GM19438 (cell line): ENCODE data around the gene ZNF598.

ENCODE experiments used
- ATAC-seq: cut with Tn5 transposase; IDR thresholded peaks from one replicate; pipeline ENCODE4 v1.9.1; 2021; ENCODE audit warnings: low read depth; ENCODE audit not compliant: unreplicated experiment

The ZNF598 gene

GRCh38 chr16:1991948-1992703, 17.5 kb downstream of the ZNF598 start:
- no peak for ATAC-seq

GRCh38 chr16:1991588-1991947, 18.1 kb downstream of the ZNF598 start:
- no peak for ATAC-seq

GRCh38 chr16:1991135-1991551, 18.5 kb downstream of the ZNF598 start:
- no peak for ATAC-seq

GRCh38 chr16:1990351-1991134, 19.1 kb downstream of the ZNF598 start:
- no peak for ATAC-seq

GRCh38 chr16:1990101-1990350, 19.6 kb downstream of the ZNF598 start:
- no peak for ATAC-seq

GRCh38 chr16:1989209-1990100, 20.2 kb downstream of the ZNF598 start, which contains the start of gene SYNGR3:
SYNGR3 (plus strand) TSS chr16:1989970; CDS start chr16:1990103, 133 bp downstream.
- ATAC-seq, result no peak

- ATAC-seq, result no peak
Observed at GRCh38 chr16:1987198-1987597, 22.4 kb downstream of the ZNF598 start.

GRCh38 chr16:1985466-1986150, 24.0 kb downstream of the ZNF598 start:
- no peak for ATAC-seq

- ATAC-seq, result no peak
Observed at GRCh38 chr16:1984347-1985225, 25.0 kb downstream of the ZNF598 start.

- ATAC-seq, result peak; percentile 68
Observed at GRCh38 chr16:1983544-1984346, 25.9 kb downstream of the ZNF598 start, which contains the start of gene GFER. GFER (plus strand) TSS chr16:1984193; CDS start chr16:1984219, 26 bp downstream.

GRCh38 chr16:1982991-1983543, 26.6 kb downstream of the ZNF598 start:
- no peak for ATAC-seq

GRCh38 chr16:1982013-1982433, 27.6 kb downstream of the ZNF598 start:
- no peak for ATAC-seq

GRCh38 chr16:1981398-1981836, 28.2 kb downstream of the ZNF598 start, which contains the start of gene NOXO1:
NOXO1 (minus strand) TSS chr16:1981469; CDS start chr16:1981179, 290 bp downstream.
- no peak for ATAC-seq

GRCh38 chr16:1980770-1981087, 28.9 kb downstream of the ZNF598 start:
- ATAC-seq, result no peak

- ATAC-seq, result no peak
Observed at GRCh38 chr16:1980030-1980769, 29.4 kb downstream of the ZNF598 start.

- ATAC-seq, result no peak
Observed at GRCh38 chr16:1979271-1980029, 30.2 kb downstream of the ZNF598 start.
